Esophagus squamous epithelium (tissue), 5 donors: Measurements from ENCODE around the gene ZFP92. TPM values are rescaled to one million over a fixed set of nuclear protein-coding genes. Genes with fewer than 3 reads are reported as not detected.

Source experiments
- DNase-seq: peaks from one replicate; lab custom pipeline; 2025; lab: John Stamatoyannopoulos, UW
- H3K27ac ChIP-seq, 4 donors: fragments of 200-600 bp; sonication (generic); one replicate each; pipeline ENCODE4 v1.5.1; 2016 to 2019; ENCODE audit warnings: mild to moderate bottlenecking in 1 of 4
- H3K27me3 ChIP-seq, 4 donors: fragments of 200-600 bp; sonication (generic); 1 replicate in 3 of 4; 2 replicates in 1 of 4; pipeline versions ENCODE4 v1.5.1 to v1.6.0; 2017 to 2021; ENCODE audit warnings: antibody characterized with exemption in 1 of 4
- H3K36me3 ChIP-seq, 3 donors: fragments of 200-600 bp; sonication (generic); one replicate each; pipeline ENCODE4 v1.5.1; 2016 to 2019
- H3K4me1 ChIP-seq, 3 donors: fragments of 200-600 bp; sonication (generic); one replicate each; pipeline ENCODE4 v1.5.1; 2017 to 2019
- H3K4me3 ChIP-seq, 4 donors: fragments of 200-600 bp; sonication (generic); 1 replicate in 3 of 4; 2 replicates in 1 of 4; pipeline ENCODE4 v1.5.1; 2016 to 2019; ENCODE audit warnings: mild to moderate bottlenecking in 2 of 4, moderate library complexity in 1 of 4
- H3K9me3 ChIP-seq, 3 donors: fragments of 200-600 bp; sonication (generic); one replicate each; pipeline ENCODE4 v1.5.1; 2016 to 2019
- CTCF ChIP-seq, 6 experiments: fragments of 450-650 bp in 4 of 6; fragments of 200-600 bp in 2 of 6; sonication (generic) in 2 of 6; IDR thresholded peaks; one replicate each; pipeline ENCODE4 v1.5.1; 2016 to 2019; ENCODE audit warnings: antibody characterized with exemption in 6 of 6, mild to moderate bottlenecking in 4 of 6, moderate library complexity in 4 of 6
- POLR2A ChIP-seq, 4 donors: fragments of 450-650 bp; IDR thresholded peaks; one replicate each; pipeline ENCODE4 v1.6.1; 2017; ENCODE audit warnings: antibody characterized with exemption in 4 of 4, mild to moderate bottlenecking in 4 of 4, moderate library complexity in 3 of 4
- WGBS, 2 donors: methylation state at CpG; one replicate each; pipeline ENCODE4 v1.1.5; 2018; 5-methylcytosine and 5-hydroxymethylcytosine counted together
- intact Hi-C: fragments of 100-400 bp; cut with DNase I; formaldehyde crosslinking; loops from one replicate; pipeline ENCODE4 v1.15.0; 2022
- total RNA-seq, 4 donors: library from RNA; depleted of rRNA; stranded (reverse); fragments of >200 nt; gene quantifications; one replicate each; pipeline ENCODE4 v1.1.0, GENCODE V29; 2016
- donor health status: DM: yes; HTN: yes; CAD: no.

ZFP92 gene
- total RNA-seq, 4 donors from 2014 or later = 0.11 to 0.97 (median 0.37) TPM

- Histone ChIP-seq H3K4me3 (no peak overlapping the region), H3K4me1 (peaks cover 0 to 10% (median 0%) of the 10 kb centered on the region in 3 donors), H3K27ac (no peak overlapping the region), H3K9me3 (no peaks in the 10 kb centered on the region), H3K27me3 (no peaks in the 10 kb centered on the region), H3K36me3 (peaks cover 0 to 36% (median 0%) of the 10 kb centered on the region in 3 donors)
- TF ChIP-seq POLR2A (IDR thresholded peaks at IDR 0.05) (no peak), CTCF (IDR thresholded peaks at IDR 0.05) (no peak)
- WGBS, 2 donors = 67% methylated on average over 3 of the region's 16 CpGs; no CpG with 5 or more reads in 1 of the 2 donors
- DNase-seq = no peak
- intact Hi-C loops = no loop called here
Measured at GRCh38 chrX:153455571-153455970, 44.3 kb downstream of the ZFP92 start.

- H3K9me3 ChIP-seq = no peaks in the 10 kb centered on the region
- H3K27me3 ChIP-seq = no peaks in the 10 kb centered on the region
- TF ChIP-seq CTCF (IDR thresholded peaks at IDR 0.05) (no peak), POLR2A (IDR thresholded peaks at IDR 0.05) (no peak)
- H3K36me3 ChIP-seq = peaks cover 0 to 30% (median 0%) of the 10 kb centered on the region in 3 donors
- DNase-seq = no peak
- H3K4me1 ChIP-seq = peaks cover 0 to 10% (median 0%) of the 10 kb centered on the region in 3 donors
- intact Hi-C loops = no loop called here
- no CpG with 5 or more reads among the region's 12 CpGs for WGBS, 2 donors
- no peak overlapping the region for H3K4me3 ChIP-seq
- no peak overlapping the region for H3K27ac ChIP-seq
Measured at GRCh38 chrX:153456161-153456560, 44.9 kb downstream of the ZFP92 start.

GRCh38 chrX:153456704-153457103, 45.4 kb downstream of the ZFP92 start:
- peaks cover 0 to 10% (median 0%) of the 10 kb centered on the region in 3 donors for H3K4me1 ChIP-seq
- H3K27ac ChIP-seq = no peak overlapping the region
- TF ChIP-seq CTCF (IDR thresholded peaks at IDR 0.05) (no peak), POLR2A (IDR thresholded peaks at IDR 0.05) (no peak)
- peaks cover 0 to 27% (median 0%) of the 10 kb centered on the region in 3 donors for H3K36me3 ChIP-seq
- WGBS, 2 donors = 83% methylated on average over 4 of the region's 9 CpGs; no CpG with 5 or more reads in 1 of the 2 donors
- intact Hi-C loops = no loop called here
- no peaks in the 10 kb centered on the region for H3K27me3 ChIP-seq
- no peaks in the 10 kb centered on the region for H3K9me3 ChIP-seq
- H3K4me3 ChIP-seq = no peak overlapping the region
- DNase-seq = no peak

GRCh38 chrX:153457136-153457825, 46.0 kb downstream of the ZFP92 start:
- Histone ChIP-seq H3K4me1 (peaks cover 0 to 10% (median 0%) of the 10 kb centered on the region in 3 donors), H3K9me3 (no peaks in the 10 kb centered on the region), H3K36me3 (peaks cover 0 to 30% (median 0%) of the 10 kb centered on the region in 3 donors), H3K27me3 (no peaks in the 10 kb centered on the region), H3K4me3 (no peak overlapping the region), H3K27ac (no peak overlapping the region)
- 50 to 93% methylated on average over 2 to 5 of the region's 18 CpGs for WGBS, 2 donors
- DNase-seq = no peak
- intact Hi-C loops = no loop called here
- TF ChIP-seq POLR2A (IDR thresholded peaks at IDR 0.05) (no peak), CTCF (IDR thresholded peaks at IDR 0.05) (no peak)

- TF ChIP-seq CTCF (IDR thresholded peaks at IDR 0.05) (no peak), POLR2A (IDR thresholded peaks at IDR 0.05) (no peak)
- intact Hi-C loops = no loop called here
- DNase-seq = no peak
- WGBS, 2 donors = 90 to 91% methylated on average over 4 to 9 of the region's 17 CpGs
- Histone ChIP-seq H3K36me3 (peaks cover 0 to 37% (median 0%) of the 10 kb centered on the region in 3 donors), H3K27me3 (no peaks in the 10 kb centered on the region), H3K4me3 (no peak overlapping the region), H3K9me3 (no peaks in the 10 kb centered on the region), H3K27ac (no peak overlapping the region), H3K4me1 (peaks cover 0 to 11% (median 0%) of the 10 kb centered on the region in 3 donors)
Measured at GRCh38 chrX:153457827-153458466, 46.7 kb downstream of the ZFP92 start.
